HepG2 (cell line): ENCODE data around the gene LZTS2. TPM values are rescaled to one million over a fixed set of nuclear protein-coding genes. Genes with fewer than 3 reads are reported as not detected.
A peak's percentile ranks its signal among the peaks of the same experiment; 100 is the strongest.

Experiments used
- HOXA9 ChIP-seq: sonication (generic); formaldehyde crosslinking; IDR thresholded peaks from 2 replicates; pipeline ENCODE4 v1.8.1; 2022; ENCODE audit warnings: missing genetic modification reagents, mild to moderate bottlenecking, moderate library complexity, borderline replicate concordance
- REPIN1 ChIP-seq: sonication (generic); formaldehyde crosslinking; IDR thresholded peaks from 2 replicates; pipeline ENCODE4 v1.8.0; 2022; ENCODE audit warnings: missing genetic modification reagents, low read depth, mild to moderate bottlenecking, borderline replicate concordance
- SALL1 ChIP-seq: sonication (generic); formaldehyde crosslinking; IDR thresholded peaks from 2 replicates; pipeline ENCODE4 v1.8.0; 2022; ENCODE audit warnings: mild to moderate bottlenecking, missing genetic modification reagents
- TP53 ChIP-seq: sonication (generic); formaldehyde crosslinking; conservative IDR thresholded peaks from 2 replicates; pipeline ENCODE4 v1.4.0; 2020; ENCODE audit warnings: missing genetic modification reagents
- YEATS4 ChIP-seq: sonication (generic); formaldehyde crosslinking; IDR thresholded peaks from 2 replicates; pipeline ENCODE4 v1.4.0; 2020; ENCODE audit warnings: missing genetic modification reagents, borderline replicate concordance
- ZC3H13 ChIP-seq: sonication (generic); formaldehyde crosslinking; IDR thresholded peaks from 2 replicates; pipeline ENCODE4 v1.8.1; 2023; ENCODE audit warnings: mild to moderate bottlenecking, missing genetic modification reagents, moderate library complexity
- ZNF121 ChIP-seq: sonication (generic); formaldehyde crosslinking; IDR thresholded peaks from 2 replicates; pipeline ENCODE4 v1.5.0; 2020; ENCODE audit warnings: mild to moderate bottlenecking, missing genetic modification reagents
- ZNF431 ChIP-seq: sonication (generic); formaldehyde crosslinking; IDR thresholded peaks from 2 replicates; pipeline ENCODE4 v1.9.0; 2022; ENCODE audit warnings: missing genetic modification reagents, low read depth, mild to moderate bottlenecking, borderline replicate concordance
- polyA plus RNA-seq, 8 experiments: library from polyadenylated mRNA; depleted of rRNA in 3 of 8; stranded (reverse) in 7 of 8; unstranded in 1 of 8; fragments of >200 nt; fragmentation: Illumina TruSeq in 4 of 8; extraction: Trizol in 4 of 8; gene quantifications; 2 replicates each; pipeline versions ENCODE4 v1.2.1 to v1.2.3, GENCODE V29; 2011 to 2016; ENCODE audit warnings: low read depth in 4 of 8, missing spikeins in 1 of 8, mixed read lengths in 1 of 8; ENCODE audit not compliant: insufficient read depth in 1 of 8
- total RNA-seq, 5 experiments: library from RNA; depleted of rRNA; stranded (reverse); fragments of >200 nt; fragmentation: Illumina TruSeq; extraction: Trizol; gene quantifications; 2 replicates each; pipeline ENCODE4 v1.2.3, GENCODE V29; 2016; ENCODE audit warnings: low read depth in 1 of 5
- TF ChIP-seq, protein P1 (sequence below): fragments of 450-650 bp; IDR thresholded peaks from 2 replicates; pipeline ENCODE4 v1.6.1; 2017; ENCODE audit warnings: mild to moderate bottlenecking
- TF ChIP-seq, protein P2 (sequence below): sonication (generic); formaldehyde crosslinking; IDR thresholded peaks from 2 replicates; pipeline ENCODE4 v1.4.0; 2020; ENCODE audit warnings: missing genetic modification reagents

Gene LZTS2
- total and polyA plus RNA-seq, 2 of the 13 experiments (the other 11 are each of a cell fraction or from before 2014, with no cell fraction given), result 43.6 to 65.6 TPM

DNA sequence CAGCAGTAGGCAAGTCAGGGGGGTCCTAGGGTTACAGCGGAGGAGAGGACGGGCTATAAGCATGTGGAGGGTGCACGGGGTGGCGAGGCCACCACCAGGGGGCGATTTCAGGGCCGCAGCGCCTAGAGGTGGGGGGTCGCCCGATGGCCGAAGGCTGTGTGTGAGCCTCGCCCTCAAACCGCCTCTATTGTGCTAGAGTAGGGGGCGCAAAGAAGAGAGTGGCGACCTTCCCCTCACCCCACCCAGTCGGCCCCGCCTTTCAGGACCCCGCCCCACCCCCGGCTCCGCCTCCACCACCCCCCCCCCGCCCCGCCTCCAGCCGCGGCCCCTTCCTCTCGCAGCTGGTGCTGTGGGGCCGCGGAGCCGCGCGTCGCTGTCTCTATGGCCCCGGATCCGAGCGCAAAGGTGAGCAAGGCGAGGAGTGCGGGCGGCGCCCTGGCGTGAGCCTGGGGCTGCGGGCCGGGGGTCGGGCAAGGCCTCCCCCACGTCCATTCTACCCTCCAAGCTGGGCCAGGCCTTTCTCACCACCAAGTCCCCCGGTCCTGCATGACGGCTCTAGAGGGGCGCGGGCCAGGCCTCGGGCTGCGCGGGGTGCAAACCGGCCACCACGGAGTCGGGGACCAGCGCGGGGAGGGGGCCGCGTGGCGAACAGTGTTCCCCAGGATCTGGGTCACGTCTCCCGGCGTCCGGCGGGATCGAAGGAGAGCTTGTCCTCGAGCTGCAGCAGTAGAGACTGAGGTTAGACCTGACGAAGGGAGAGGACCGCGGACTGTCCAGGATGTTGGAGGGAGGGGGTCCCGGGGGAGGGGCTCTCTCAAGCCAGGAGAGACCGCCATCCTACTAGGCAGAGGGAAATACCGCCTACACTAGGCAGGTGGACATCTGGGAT is 30.2 kb upstream of the LZTS2 start, which contains the start of gene SEMA4G (continued):
- TF ChIP-seq, protein P1, sequence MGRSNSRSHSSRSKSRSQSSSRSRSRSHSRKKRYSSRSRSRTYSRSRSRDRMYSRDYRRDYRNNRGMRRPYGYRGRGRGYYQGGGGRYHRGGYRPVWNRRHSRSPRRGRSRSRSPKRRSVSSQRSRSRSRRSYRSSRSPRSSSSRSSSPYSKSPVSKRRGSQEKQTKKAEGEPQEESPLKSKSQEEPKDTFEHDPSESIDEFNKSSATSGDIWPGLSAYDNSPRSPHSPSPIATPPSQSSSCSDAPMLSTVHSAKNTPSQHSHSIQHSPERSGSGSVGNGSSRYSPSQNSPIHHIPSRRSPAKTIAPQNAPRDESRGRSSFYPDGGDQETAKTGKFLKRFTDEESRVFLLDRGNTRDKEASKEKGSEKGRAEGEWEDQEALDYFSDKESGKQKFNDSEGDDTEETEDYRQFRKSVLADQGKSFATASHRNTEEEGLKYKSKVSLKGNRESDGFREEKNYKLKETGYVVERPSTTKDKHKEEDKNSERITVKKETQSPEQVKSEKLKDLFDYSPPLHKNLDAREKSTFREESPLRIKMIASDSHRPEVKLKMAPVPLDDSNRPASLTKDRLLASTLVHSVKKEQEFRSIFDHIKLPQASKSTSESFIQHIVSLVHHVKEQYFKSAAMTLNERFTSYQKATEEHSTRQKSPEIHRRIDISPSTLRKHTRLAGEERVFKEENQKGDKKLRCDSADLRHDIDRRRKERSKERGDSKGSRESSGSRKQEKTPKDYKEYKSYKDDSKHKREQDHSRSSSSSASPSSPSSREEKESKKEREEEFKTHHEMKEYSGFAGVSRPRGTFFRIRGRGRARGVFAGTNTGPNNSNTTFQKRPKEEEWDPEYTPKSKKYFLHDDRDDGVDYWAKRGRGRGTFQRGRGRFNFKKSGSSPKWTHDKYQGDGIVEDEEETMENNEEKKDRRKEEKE, result no peak
- TF ChIP-seq YEATS4 (CRISPR knock-in tag), result peak; percentile 49
- peak; percentile 76 for TF ChIP-seq SALL1 (CRISPR knock-in tag)
- no peak for TF ChIP-seq TP53
- TF ChIP-seq, protein P2, sequence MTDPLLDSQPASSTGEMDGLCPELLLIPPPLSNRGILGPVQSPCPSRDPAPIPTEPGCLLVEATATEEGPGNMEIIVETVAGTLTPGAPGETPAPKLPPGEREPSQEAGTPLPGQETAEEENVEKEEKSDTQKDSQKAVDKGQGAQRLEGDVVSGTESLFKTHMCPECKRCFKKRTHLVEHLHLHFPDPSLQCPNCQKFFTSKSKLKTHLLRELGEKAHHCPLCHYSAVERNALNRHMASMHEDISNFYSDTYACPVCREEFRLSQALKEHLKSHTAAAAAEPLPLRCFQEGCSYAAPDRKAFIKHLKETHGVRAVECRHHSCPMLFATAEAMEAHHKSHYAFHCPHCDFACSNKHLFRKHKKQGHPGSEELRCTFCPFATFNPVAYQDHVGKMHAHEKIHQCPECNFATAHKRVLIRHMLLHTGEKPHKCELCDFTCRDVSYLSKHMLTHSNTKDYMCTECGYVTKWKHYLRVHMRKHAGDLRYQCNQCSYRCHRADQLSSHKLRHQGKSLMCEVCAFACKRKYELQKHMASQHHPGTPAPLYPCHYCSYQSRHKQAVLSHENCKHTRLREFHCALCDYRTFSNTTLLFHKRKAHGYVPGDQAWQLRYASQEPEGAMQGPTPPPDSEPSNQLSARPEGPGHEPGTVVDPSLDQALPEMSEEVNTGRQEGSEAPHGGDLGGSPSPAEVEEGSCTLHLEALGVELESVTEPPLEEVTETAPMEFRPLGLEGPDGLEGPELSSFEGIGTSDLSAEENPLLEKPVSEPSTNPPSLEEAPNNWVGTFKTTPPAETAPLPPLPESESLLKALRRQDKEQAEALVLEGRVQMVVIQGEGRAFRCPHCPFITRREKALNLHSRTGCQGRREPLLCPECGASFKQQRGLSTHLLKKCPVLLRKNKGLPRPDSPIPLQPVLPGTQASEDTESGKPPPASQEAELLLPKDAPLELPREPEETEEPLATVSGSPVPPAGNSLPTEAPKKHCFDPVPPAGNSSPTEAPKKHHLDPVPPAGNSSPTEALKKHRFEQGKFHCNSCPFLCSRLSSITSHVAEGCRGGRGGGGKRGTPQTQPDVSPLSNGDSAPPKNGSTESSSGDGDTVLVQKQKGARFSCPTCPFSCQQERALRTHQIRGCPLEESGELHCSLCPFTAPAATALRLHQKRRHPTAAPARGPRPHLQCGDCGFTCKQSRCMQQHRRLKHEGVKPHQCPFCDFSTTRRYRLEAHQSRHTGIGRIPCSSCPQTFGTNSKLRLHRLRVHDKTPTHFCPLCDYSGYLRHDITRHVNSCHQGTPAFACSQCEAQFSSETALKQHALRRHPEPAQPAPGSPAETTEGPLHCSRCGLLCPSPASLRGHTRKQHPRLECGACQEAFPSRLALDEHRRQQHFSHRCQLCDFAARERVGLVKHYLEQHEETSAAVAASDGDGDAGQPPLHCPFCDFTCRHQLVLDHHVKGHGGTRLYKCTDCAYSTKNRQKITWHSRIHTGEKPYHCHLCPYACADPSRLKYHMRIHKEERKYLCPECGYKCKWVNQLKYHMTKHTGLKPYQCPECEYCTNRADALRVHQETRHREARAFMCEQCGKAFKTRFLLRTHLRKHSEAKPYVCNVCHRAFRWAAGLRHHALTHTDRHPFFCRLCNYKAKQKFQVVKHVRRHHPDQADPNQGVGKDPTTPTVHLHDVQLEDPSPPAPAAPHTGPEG, result no peak
- no peak for TF ChIP-seq ZNF121 (CRISPR knock-in tag)
- peak; percentile 32 for TF ChIP-seq REPIN1
- 0 out of 2 replicates have a peak, but pooled peaks have one; percentile 67 for TF ChIP-seq HOXA9 (CRISPR knock-in tag)
- TF ChIP-seq ZC3H13, result peak; percentile 88
- TF ChIP-seq ZNF431, result peak; percentile 15; the same call in 1 of the 2 replicates
